ENCODE results near the gene KRTAP1-1. TPM values are rescaled to one million over a fixed set of nuclear protein-coding genes. Genes with fewer than 3 reads are reported as not detected.
"Not testable (repeated sequence)": the region's sequence is repeated elsewhere in the genome, so short reads cannot be mapped to it uniquely, and the experiment has no call there.

Gene KRTAP1-1
- total and polyA plus RNA-seq, 7 experiments from 2014 or later: not detected

DNA sequence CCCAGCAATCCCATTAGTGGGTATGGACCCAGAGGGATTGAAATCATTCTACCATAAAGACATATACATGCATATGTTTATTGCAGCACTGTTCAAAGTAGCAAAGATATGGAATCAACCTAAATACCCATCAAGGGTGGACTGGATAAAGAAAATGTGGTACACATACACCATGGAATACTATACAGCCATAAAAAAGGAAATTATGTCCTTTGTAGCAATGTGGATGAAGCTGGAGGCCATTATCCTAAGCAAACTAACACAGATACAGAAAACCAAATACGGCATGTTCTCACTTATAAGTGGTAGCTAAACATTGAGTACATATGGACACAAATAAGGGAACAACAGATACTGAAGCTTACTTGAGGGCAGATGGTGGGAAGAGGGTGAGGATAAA is 16.3 kb upstream of the KRTAP1-1 start:
- Histone ChIP-seq H3K36me3 (ENCODE audit: control insufficient read depth in 2 of 3, insufficient read depth in 3 of 3, low read length in 3 of 3) (no peaks in the 10 kb centered on the region), H3K27ac (ENCODE audit: low read depth, low read length) (no peak overlapping the region), H3K9me3 (ENCODE audit: control insufficient read depth in 2 of 3, low read length in 3 of 3) (no peaks in the 10 kb centered on the region), H3K27me3 (ENCODE audit: control insufficient read depth in 2 of 2, insufficient read depth in 2 of 2, low read length in 2 of 2) (no peaks in the 10 kb centered on the region), H3K4me1 (ENCODE audit: control insufficient read depth in 2 of 2, insufficient read depth in 2 of 2, low read length in 2 of 2) (no peaks in the 10 kb centered on the region), H3K4me3 (ENCODE audit: low read length) (no peak overlapping the region)
- Mint-ChIP-seq H3K4me3 (no peak overlapping the region), H3K36me3 (peaks cover 0 to 3% (median 0%) of the 10 kb centered on the region in 5 donors), H3K27ac (no peak overlapping the region), H3K9me3 (peaks cover 0 to 8% (median 0%) of the 10 kb centered on the region in 11 donors), H3K27me3 (peaks cover 26 to 48% (median 42%) of the 10 kb centered on the region in 5 donors), H3K4me1 (no peaks in the 10 kb centered on the region)
- intact Hi-C loops (cut with micrococcal nuclease): no loop called here
- ChIA-PET POLR2A (no interaction called here), CTCF (no interaction called here)
- ATAC-seq: no peak
- no peak for DNase-seq

DNA sequence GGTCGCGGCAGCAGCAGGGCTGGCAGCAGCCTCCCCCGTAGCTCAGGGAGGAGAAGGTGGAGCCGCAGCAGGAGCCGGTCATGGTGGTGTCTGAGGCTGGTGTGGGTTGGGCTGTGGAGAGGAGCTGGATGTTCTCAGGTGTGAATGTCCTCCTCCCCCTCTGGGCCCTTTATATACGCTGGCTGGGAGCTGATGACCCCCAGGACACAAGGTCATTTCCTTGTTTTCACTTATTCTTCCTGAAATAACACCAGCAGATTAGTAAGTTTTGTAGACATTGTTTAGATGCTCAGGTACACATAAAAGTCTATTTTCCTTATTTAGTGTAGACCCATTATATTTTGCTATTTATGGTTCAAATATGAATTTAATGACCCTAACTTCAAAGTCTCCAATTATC is 13.9 kb upstream of the KRTAP1-1 start, which contains the start of gene KRTAP2-2:
Gene KRTAP2-2, minus strand, starts transcription at position 101 of the 400 bp plus-strand sequence. Its CDS starts 19 bp downstream, at position 82.
- H3K9me3 ChIP-seq (ENCODE audit: control insufficient read depth in 2 of 3, low read length in 3 of 3); H3K27me3 ChIP-seq (ENCODE audit: control insufficient read depth in 2 of 2, insufficient read depth in 2 of 2, low read length in 2 of 2); H3K9me3 Mint-ChIP-seq; H3K4me3 ChIP-seq (ENCODE audit: low read length); H3K36me3 ChIP-seq (ENCODE audit: control insufficient read depth in 2 of 3, insufficient read depth in 3 of 3, low read length in 3 of 3); DNase-seq; H3K4me1 ChIP-seq (ENCODE audit: control insufficient read depth in 2 of 2, insufficient read depth in 2 of 2, low read length in 2 of 2); ATAC-seq; POLR2A ChIA-PET; CTCF ChIA-PET; H3K27ac ChIP-seq (ENCODE audit: low read depth, low read length); H3K36me3 Mint-ChIP-seq; H3K4me1 Mint-ChIP-seq; H3K27ac Mint-ChIP-seq; intact Hi-C loops (cut with micrococcal nuclease); H3K4me3 Mint-ChIP-seq: not testable (repeated sequence)
- H3K27me3 Mint-ChIP-seq: peaks cover 16 to 34% (median 28%) of the 10 kb centered on the region in 5 donors

DNA sequence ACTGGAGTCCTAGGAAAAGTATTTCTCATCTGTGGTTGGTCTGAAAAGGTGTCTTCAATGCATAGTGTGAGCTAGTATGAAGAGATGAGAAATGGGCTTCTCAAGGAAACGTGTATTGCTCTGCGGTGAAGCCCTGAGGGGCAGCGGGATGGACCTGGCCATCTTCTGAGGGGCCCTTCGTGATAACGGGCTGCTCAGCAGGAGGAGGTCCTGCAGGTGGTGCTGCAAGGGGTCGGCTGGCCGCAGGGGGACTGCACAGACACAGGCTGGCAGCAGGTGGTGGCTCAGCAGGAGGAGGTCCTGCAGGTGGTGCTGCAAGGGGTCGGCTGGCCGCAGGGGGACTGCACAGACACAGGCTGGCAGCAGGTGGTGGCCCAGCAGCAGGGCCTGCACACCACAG is 13.3 kb upstream of the KRTAP1-1 start:
- H3K27ac Mint-ChIP-seq; DNase-seq; H3K9me3 Mint-ChIP-seq; H3K4me1 Mint-ChIP-seq; H3K4me3 ChIP-seq (ENCODE audit: low read length); intact Hi-C loops (cut with micrococcal nuclease); ATAC-seq; H3K27me3 ChIP-seq (ENCODE audit: control insufficient read depth in 2 of 2, insufficient read depth in 2 of 2, low read length in 2 of 2); H3K36me3 Mint-ChIP-seq; H3K4me1 ChIP-seq (ENCODE audit: control insufficient read depth in 2 of 2, insufficient read depth in 2 of 2, low read length in 2 of 2); CTCF ChIA-PET; H3K36me3 ChIP-seq (ENCODE audit: control insufficient read depth in 2 of 3, insufficient read depth in 3 of 3, low read length in 3 of 3); H3K4me3 Mint-ChIP-seq; H3K27ac ChIP-seq (ENCODE audit: low read depth, low read length); H3K9me3 ChIP-seq (ENCODE audit: control insufficient read depth in 2 of 3, low read length in 3 of 3): not testable (repeated sequence)
- H3K27me3 Mint-ChIP-seq: peaks cover 13 to 36% (median 24%) of the 10 kb centered on the region in 5 donors
- POLR2A ChIA-PET: interaction anchor here (0.6 kb wide), 1 partner anchor 1758 kb away, joined by 4 read pairs; no protein-coding TSS in a partner anchor

DNA sequence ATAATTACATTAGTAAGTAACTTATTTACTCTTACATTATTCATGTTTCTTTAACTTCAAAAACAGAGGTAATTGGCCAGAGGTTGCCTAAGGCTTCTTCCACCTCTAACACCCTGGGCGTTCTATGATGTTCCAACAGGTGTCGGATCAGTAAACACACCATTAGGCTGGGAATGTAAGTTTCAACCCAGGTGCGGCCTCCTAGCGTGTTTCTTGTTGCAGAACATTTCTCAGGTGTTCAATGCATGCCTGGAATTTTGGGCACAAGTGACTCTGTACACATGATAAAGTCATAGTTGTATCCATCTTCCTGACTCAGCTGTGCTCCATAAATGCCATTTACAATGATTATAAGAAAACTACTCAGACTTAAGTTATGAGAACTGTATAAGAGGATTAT is 12.8 kb upstream of the KRTAP1-1 start:
- CTCF ChIA-PET: no interaction called here
- peaks cover 0 to 8% (median 0%) of the 10 kb centered on the region in 11 donors for H3K9me3 Mint-ChIP-seq
- Histone ChIP-seq H3K36me3 (ENCODE audit: control insufficient read depth in 2 of 3, insufficient read depth in 3 of 3, low read length in 3 of 3) (no peaks in the 10 kb centered on the region), H3K4me1 (ENCODE audit: control insufficient read depth in 2 of 2, insufficient read depth in 2 of 2, low read length in 2 of 2) (no peaks in the 10 kb centered on the region), H3K9me3 (ENCODE audit: control insufficient read depth in 2 of 3, low read length in 3 of 3) (no peaks in the 10 kb centered on the region), H3K27me3 (ENCODE audit: control insufficient read depth in 2 of 2, insufficient read depth in 2 of 2, low read length in 2 of 2) (no peaks in the 10 kb centered on the region), H3K4me3 (ENCODE audit: low read length) (no peak overlapping the region), H3K27ac (ENCODE audit: low read depth, low read length) (no peak overlapping the region)
- H3K27ac Mint-ChIP-seq: no peak overlapping the region
- H3K27me3 Mint-ChIP-seq: peaks cover 8 to 31% (median 20%) of the 10 kb centered on the region in 5 donors
- H3K4me3 Mint-ChIP-seq: no peak overlapping the region
- intact Hi-C loops (cut with micrococcal nuclease): no loop called here
- POLR2A ChIA-PET: no interaction called here
- peaks cover 0 to 3% (median 0%) of the 10 kb centered on the region in 5 donors for H3K36me3 Mint-ChIP-seq
- ATAC-seq: no peak
- H3K4me1 Mint-ChIP-seq: no peaks in the 10 kb centered on the region
- no peak for DNase-seq

DNA sequence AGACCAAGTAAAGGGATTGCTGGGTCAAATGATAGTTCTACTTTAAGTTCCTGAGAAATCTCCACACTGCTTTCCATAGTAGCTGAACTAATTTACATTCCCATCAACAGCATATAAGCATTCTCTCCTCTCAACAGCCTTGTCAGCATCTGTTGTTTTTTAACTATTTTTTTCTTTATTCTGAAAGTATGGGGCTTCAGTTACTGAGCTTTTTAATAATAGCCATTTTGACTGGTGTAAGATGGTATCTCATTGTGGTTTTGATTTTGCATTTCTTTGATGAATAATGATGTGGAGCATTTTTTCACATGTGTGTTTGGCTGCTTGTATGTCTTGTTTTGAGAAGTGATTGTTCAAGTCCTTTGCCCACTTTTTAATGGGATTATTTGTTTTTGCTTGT is 11.3 kb upstream of the KRTAP1-1 start:
- peaks cover 0 to 6% (median 0%) of the 10 kb centered on the region in 11 donors for H3K9me3 Mint-ChIP-seq
- no peaks in the 10 kb centered on the region for H3K36me3 ChIP-seq (ENCODE audit: control insufficient read depth in 2 of 3, insufficient read depth in 3 of 3, low read length in 3 of 3)
- H3K4me3 ChIP-seq (ENCODE audit: low read length): no peak overlapping the region
- H3K4me3 Mint-ChIP-seq: no peak overlapping the region
- no peaks in the 10 kb centered on the region for H3K9me3 ChIP-seq (ENCODE audit: control insufficient read depth in 2 of 3, low read length in 3 of 3)
- no peaks in the 10 kb centered on the region for H3K4me1 Mint-ChIP-seq
- no peaks in the 10 kb centered on the region for H3K4me1 ChIP-seq (ENCODE audit: control insufficient read depth in 2 of 2, insufficient read depth in 2 of 2, low read length in 2 of 2)
- DNase-seq (no peak), ATAC-seq (no peak)
- H3K27ac Mint-ChIP-seq: no peak overlapping the region
- intact Hi-C loops (cut with micrococcal nuclease): no loop called here
- no peaks in the 10 kb centered on the region for H3K27me3 ChIP-seq (ENCODE audit: control insufficient read depth in 2 of 2, insufficient read depth in 2 of 2, low read length in 2 of 2)
- ChIA-PET POLR2A (no interaction called here), CTCF (no interaction called here)
- H3K36me3 Mint-ChIP-seq: peaks cover 0 to 2% (median 0%) of the 10 kb centered on the region in 5 donors
- H3K27me3 Mint-ChIP-seq: peaks cover 4 to 20% (median 13%) of the 10 kb centered on the region in 5 donors
- H3K27ac ChIP-seq (ENCODE audit: low read depth, low read length): no peak overlapping the region

DNA sequence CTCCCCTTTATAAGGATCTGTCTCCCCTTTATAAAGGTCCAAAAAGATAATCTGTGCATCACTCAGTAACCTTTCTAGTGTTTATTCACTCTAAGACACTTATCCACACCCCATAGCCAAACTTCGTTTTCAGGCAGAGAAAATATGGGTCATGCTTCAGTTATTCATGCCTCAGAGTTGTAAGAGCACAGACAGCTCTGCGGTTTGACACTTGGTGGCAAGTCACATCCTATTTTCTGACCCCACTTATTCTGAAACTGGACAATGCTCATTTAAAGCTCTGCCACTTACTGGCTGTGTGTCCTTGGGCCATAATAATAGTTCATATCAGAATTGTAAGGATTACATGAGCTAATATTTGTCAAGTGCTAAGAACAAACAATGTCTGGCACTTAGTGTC is 7.9 kb upstream of the KRTAP1-1 start:
- POLR2A ChIA-PET: interaction anchor here (0.7 kb wide), 1 partner anchor 409 kb away, joined by 3 read pairs; no protein-coding TSS in a partner anchor
- Mint-ChIP-seq H3K4me1 (no peaks in the 10 kb centered on the region), H3K27ac (no peak overlapping the region), H3K27me3 (peaks cover 13 to 23% (median 18%) of the 10 kb centered on the region in 5 donors), H3K9me3 (peaks cover 0 to 3% (median 0%) of the 10 kb centered on the region in 11 donors), H3K36me3 (no peaks in the 10 kb centered on the region), H3K4me3 (no peak overlapping the region)
- intact Hi-C loops (cut with micrococcal nuclease): loop anchor here in 1 of 2 donors (5.0 kb wide), 1 partner anchor 113 kb away; the partner anchor contains the start of gene KRTAP4-4
- Histone ChIP-seq H3K9me3 (ENCODE audit: control insufficient read depth in 2 of 3, low read length in 3 of 3) (no peaks in the 10 kb centered on the region), H3K4me1 (ENCODE audit: control insufficient read depth in 2 of 2, insufficient read depth in 2 of 2, low read length in 2 of 2) (no peaks in the 10 kb centered on the region), H3K27me3 (ENCODE audit: control insufficient read depth in 2 of 2, insufficient read depth in 2 of 2, low read length in 2 of 2) (no peaks in the 10 kb centered on the region), H3K4me3 (ENCODE audit: low read length) (no peak overlapping the region), H3K27ac (ENCODE audit: low read depth, low read length) (no peak overlapping the region), H3K36me3 (ENCODE audit: control insufficient read depth in 2 of 3, insufficient read depth in 3 of 3, low read length in 3 of 3) (no peaks in the 10 kb centered on the region)
- CTCF ChIA-PET: no interaction called here
- ATAC-seq (no peak), DNase-seq (no peak)

DNA sequence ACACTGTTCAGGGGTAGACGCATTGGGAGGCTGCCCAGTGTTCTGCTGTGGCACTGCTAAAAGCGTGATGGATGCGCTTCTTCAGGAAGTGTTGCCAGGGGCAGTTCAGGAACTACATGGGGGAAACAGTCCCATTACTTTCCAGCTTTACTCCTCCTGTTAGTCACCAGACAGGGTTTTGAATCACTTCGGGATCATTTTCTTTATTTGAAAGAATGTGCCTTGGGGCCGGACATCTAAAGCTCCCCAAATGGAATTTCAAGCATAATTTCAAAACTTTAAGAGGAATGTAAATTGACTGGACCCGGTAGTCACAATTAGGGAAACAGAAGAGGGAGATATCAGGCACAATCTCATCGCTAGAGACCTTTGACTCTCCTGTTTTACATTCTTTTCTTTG is 7.2 kb upstream of the KRTAP1-1 start:
- Mint-ChIP-seq H3K36me3 (peaks cover 0 to 2% (median 0%) of the 10 kb centered on the region in 5 donors), H3K27ac (no peak overlapping the region), H3K27me3 (peaks cover 13 to 23% (median 18%) of the 10 kb centered on the region in 5 donors), H3K4me3 (no peak overlapping the region), H3K4me1 (no peaks in the 10 kb centered on the region), H3K9me3 (peaks cover 0 to 7% (median 2%) of the 10 kb centered on the region in 11 donors)
- no peak overlapping the region for H3K4me3 ChIP-seq (ENCODE audit: low read length)
- no peaks in the 10 kb centered on the region for H3K27me3 ChIP-seq (ENCODE audit: control insufficient read depth in 2 of 2, insufficient read depth in 2 of 2, low read length in 2 of 2)
- intact Hi-C loops (cut with micrococcal nuclease): loop anchor here in 1 of 2 donors (5.0 kb wide), 1 partner anchor 114 kb away; the partner anchor contains the start of gene KRTAP4-4
- ATAC-seq: no peak
- H3K36me3 ChIP-seq (ENCODE audit: control insufficient read depth in 2 of 3, insufficient read depth in 3 of 3, low read length in 3 of 3): no peaks in the 10 kb centered on the region
- no peak overlapping the region for H3K27ac ChIP-seq (ENCODE audit: low read depth, low read length)
- no peaks in the 10 kb centered on the region for H3K9me3 ChIP-seq (ENCODE audit: control insufficient read depth in 2 of 3, low read length in 3 of 3)
- ChIA-PET POLR2A (no interaction called here), CTCF (no interaction called here)
- no peaks in the 10 kb centered on the region for H3K4me1 ChIP-seq (ENCODE audit: control insufficient read depth in 2 of 2, insufficient read depth in 2 of 2, low read length in 2 of 2)
- DNase-seq: no peak
